Sigmoid colon (tissue), 4 donors: ENCODE data around the gene LY86.

Experiments
- CTCF ChIP-seq, 4 experiments: fragments of 450-650 bp in 3 of 4; fragments of 200-600 bp in 1 of 4; IDR thresholded peaks; one replicate each; pipeline ENCODE4 v1.5.1; 2016 to 2019; ENCODE audit warnings: antibody characterized with exemption in 4 of 4, mild to moderate bottlenecking in 3 of 4, moderate library complexity in 2 of 4
- EP300 ChIP-seq, 4 donors: sonication (generic); formaldehyde crosslinking; IDR thresholded peaks; one replicate each; pipeline ENCODE4 v1.6.1; 2017; ENCODE audit warnings: antibody characterized with exemption in 4 of 4
- POLR2AphosphoS5 ChIP-seq, 4 donors: sonication (generic); formaldehyde crosslinking; IDR thresholded peaks; one replicate each; pipeline ENCODE4 v1.6.1; 2017; ENCODE audit warnings: antibody characterized with exemption in 4 of 4

GRCh38 chr6:6605873-6606272, 17.4 kb downstream of the LY86 start:
- TF ChIP-seq POLR2AphosphoS5 (IDR thresholded peaks at IDR 0.05) (no peak), CTCF (IDR thresholded peaks at IDR 0.05) (no peak), EP300 (IDR thresholded peaks at IDR 0.05) (no peak)
